Measurements from ENCODE around the gene WDR17. TPM values are rescaled to one million over a fixed set of nuclear protein-coding genes. Genes with fewer than 3 reads are reported as not detected.
A peak's percentile ranks its signal among the peaks of the same experiment; 100 is the strongest.

Gene WDR17
- total and polyA plus RNA-seq, 5 donors: 0.32 to 1.4 (median 1.2) TPM

DNA sequence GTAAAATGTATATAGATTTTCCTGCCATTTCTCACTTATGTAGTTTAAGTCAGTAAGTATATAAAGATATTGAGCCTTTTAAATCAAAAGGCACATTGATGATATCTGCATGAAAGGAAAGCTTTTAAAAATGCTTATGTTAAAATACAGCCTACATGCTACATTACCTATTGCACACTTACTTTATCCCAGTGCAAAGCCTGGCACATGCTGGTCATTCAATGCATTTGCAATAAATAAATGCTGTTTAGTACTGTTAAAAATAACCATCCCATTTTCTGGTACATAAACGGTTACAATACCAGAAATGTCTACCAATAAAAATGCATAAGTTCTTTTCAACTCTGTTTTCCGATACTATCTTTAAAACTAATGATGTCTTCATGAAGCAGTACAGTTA is 151.9 kb downstream of the WDR17 start:
- no peaks in the 10 kb centered on the region for H3K4me1 ChIP-seq (ENCODE audit: control insufficient read depth, insufficient read depth, low read length)
- ATAC-seq (no peak), DNase-seq (no peak)
- no peak overlapping the region for H3K4me3 ChIP-seq (ENCODE audit: low read length)
- H3K27me3 ChIP-seq (ENCODE audit: control insufficient read depth, insufficient read depth): no peaks in the 10 kb centered on the region
- intact Hi-C loops (cut with DNase I): no loop called here
- WGBS: 72% methylated on average over 2 of the region's 2 CpGs
- H3K27ac ChIP-seq (ENCODE audit: low read length): no peak overlapping the region
- no peaks in the 10 kb centered on the region for H3K9me3 ChIP-seq (ENCODE audit: control insufficient read depth, low read length)

GRCh38 chr4:176222149-176222548 is 156.5 kb downstream of the WDR17 start:
- H3K27ac ChIP-seq (ENCODE audit: low read length): no peak overlapping the region
- DNase-seq: no peak
- no peaks in the 10 kb centered on the region for H3K27me3 ChIP-seq (ENCODE audit: control insufficient read depth, insufficient read depth)
- no peak overlapping the region for H3K4me3 ChIP-seq (ENCODE audit: low read length)
- 85% methylated on average over 5 of the region's 5 CpGs for WGBS
- no peaks in the 10 kb centered on the region for H3K4me1 ChIP-seq (ENCODE audit: control insufficient read depth, insufficient read depth, low read length)
- intact Hi-C loops (cut with DNase I): no loop called here
- ATAC-seq: no peak
- H3K9me3 ChIP-seq (ENCODE audit: control insufficient read depth, low read length): no peaks in the 10 kb centered on the region

GRCh38 chr4:176223561-176223960 is 157.9 kb downstream of the WDR17 start:
- WGBS: 82% methylated on average over 2 of the region's 2 CpGs
- DNase-seq: no peak
- intact Hi-C loops (cut with DNase I): no loop called here

GRCh38 chr4:176226736-176227135 is 161.1 kb downstream of the WDR17 start:
- no peak for DNase-seq
- Histone ChIP-seq H3K27ac (ENCODE audit: low read length) (no peak overlapping the region), H3K9me3 (ENCODE audit: control insufficient read depth, low read length) (no peaks in the 10 kb centered on the region), H3K27me3 (ENCODE audit: control insufficient read depth, insufficient read depth) (no peaks in the 10 kb centered on the region), H3K4me1 (ENCODE audit: control insufficient read depth, insufficient read depth, low read length) (peaks cover 3% of the 10 kb centered on the region), H3K4me3 (ENCODE audit: low read length) (no peak overlapping the region)
- WGBS: 56% methylated on average over 5 of the region's 5 CpGs
- intact Hi-C loops (cut with DNase I): no loop called here
- no peak for ATAC-seq

More at GRCh38 chr4:176223561-176223960, 157.9 kb downstream of the WDR17 start:
- no peak for ATAC-seq
- Histone ChIP-seq H3K9me3 (ENCODE audit: control insufficient read depth, low read length) (no peaks in the 10 kb centered on the region), H3K27me3 (ENCODE audit: control insufficient read depth, insufficient read depth) (no peaks in the 10 kb centered on the region), H3K4me1 (ENCODE audit: control insufficient read depth, insufficient read depth, low read length) (no peaks in the 10 kb centered on the region), H3K4me3 (ENCODE audit: low read length) (no peak overlapping the region), H3K27ac (ENCODE audit: low read length) (no peak overlapping the region)

- DNase-seq (no peak), ATAC-seq (no peak)
- WGBS: 29% methylated on average over 4 of the region's 4 CpGs
- intact Hi-C loops (cut with DNase I): no loop called here
- Histone ChIP-seq H3K9me3 (ENCODE audit: control insufficient read depth, low read length) (no peaks in the 10 kb centered on the region), H3K27me3 (ENCODE audit: control insufficient read depth, insufficient read depth) (no peaks in the 10 kb centered on the region), H3K4me1 (ENCODE audit: control insufficient read depth, insufficient read depth, low read length) (peaks cover 3% of the 10 kb centered on the region), H3K4me3 (ENCODE audit: low read length) (no peak overlapping the region), H3K27ac (ENCODE audit: low read length) (peak overlapping the region; percentile 83)
Measured at GRCh38 chr4:176229645-176230044, 164.0 kb downstream of the WDR17 start.

Other genes starting within 250 kb of the WDR17 start
- 1 to 10 TPM in 1 of 4 donors, under 1 TPM in 1, not detected in 2; 0.23 to 1.0 TPM for gene SPATA4, start 129.7 kb downstream of the WDR17 start, total RNA-seq
- 0.34 TPM for gene SPATA4, start 129.7 kb downstream of the WDR17 start, polyA plus RNA-seq
- gene ASB5, start 203.4 kb downstream of the WDR17 start, total RNA-seq: 1 to 10 TPM; 3.2 to 5.1 (median 4.4) TPM
- 1.4 TPM for gene ASB5, start 203.4 kb downstream of the WDR17 start, polyA plus RNA-seq